ENCODE measurements around the gene PKHD1.

Gene PKHD1

DNA sequence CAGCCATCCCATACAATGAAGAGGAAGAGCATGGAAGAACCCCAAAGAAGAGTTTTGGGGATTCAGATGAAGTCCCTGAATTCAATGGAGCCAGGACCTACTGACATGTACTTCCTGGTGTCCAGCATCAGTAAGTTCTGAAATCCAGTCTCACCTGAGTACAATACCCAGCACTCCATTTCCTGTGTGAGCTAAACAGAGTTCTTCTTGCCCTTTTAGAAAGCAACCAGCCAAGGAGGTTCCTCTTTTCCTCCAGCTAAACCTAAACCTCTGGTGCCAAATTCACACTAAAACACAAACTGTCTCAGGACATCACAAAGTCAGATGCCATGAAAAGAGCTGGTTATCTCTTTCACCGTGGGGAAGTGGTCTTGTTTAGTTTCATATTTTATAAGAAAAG lies 71.5 kb downstream of the PKHD1 start:
- H3K4me3 ChIP-seq (ENCODE audit: low read depth, low read length): no peak overlapping the region
- TF ChIP-seq, protein P1, sequence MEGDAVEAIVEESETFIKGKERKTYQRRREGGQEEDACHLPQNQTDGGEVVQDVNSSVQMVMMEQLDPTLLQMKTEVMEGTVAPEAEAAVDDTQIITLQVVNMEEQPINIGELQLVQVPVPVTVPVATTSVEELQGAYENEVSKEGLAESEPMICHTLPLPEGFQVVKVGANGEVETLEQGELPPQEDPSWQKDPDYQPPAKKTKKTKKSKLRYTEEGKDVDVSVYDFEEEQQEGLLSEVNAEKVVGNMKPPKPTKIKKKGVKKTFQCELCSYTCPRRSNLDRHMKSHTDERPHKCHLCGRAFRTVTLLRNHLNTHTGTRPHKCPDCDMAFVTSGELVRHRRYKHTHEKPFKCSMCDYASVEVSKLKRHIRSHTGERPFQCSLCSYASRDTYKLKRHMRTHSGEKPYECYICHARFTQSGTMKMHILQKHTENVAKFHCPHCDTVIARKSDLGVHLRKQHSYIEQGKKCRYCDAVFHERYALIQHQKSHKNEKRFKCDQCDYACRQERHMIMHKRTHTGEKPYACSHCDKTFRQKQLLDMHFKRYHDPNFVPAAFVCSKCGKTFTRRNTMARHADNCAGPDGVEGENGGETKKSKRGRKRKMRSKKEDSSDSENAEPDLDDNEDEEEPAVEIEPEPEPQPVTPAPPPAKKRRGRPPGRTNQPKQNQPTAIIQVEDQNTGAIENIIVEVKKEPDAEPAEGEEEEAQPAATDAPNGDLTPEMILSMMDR (IDR thresholded peaks at IDR 0.05; ENCODE audit: borderline replicate concordance, insufficient read depth, low read depth, low read length): no peak

DNA sequence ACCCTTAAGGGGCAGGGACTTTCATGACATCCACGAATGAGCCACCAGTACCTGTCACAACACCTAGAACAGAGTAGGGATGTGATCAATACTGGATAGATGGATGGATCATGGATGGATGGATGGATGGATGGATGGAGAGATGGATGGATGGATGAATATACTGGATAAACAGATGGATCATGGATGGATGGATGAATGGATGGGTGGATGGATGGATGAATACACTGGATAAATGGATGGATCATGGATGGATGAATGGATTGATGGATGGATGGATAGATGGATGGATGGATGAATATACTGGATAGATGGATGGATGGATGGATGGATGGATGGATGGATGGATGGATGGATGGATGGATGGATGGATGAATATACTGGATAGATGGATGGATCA lies 73.0 kb downstream of the PKHD1 start:
- TF ChIP-seq, protein P1 (IDR thresholded peaks at IDR 0.05; ENCODE audit: borderline replicate concordance, insufficient read depth, low read depth, low read length): no peak
- H3K4me3 ChIP-seq (ENCODE audit: low read depth, low read length): no peak overlapping the region

DNA sequence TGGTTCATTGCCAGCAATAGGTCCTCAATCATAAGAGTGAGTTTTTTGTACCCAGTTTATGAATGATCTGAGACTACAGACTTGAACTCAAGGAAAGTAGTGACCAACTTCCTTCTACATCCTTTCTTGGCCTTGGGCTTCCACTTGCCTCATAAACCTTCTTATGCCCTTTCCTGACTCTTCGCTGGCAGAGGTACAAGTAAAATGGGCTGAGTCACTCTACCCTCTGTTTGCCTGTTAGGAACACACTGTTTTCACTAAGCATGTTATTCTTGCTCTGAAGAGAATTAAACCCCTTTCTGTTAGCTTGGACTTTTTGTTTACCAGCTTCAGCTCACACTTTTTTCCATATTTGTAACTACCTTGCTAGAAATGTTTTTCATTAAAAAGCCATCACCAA lies 74.4 kb downstream of the PKHD1 start:
- TF ChIP-seq, protein P1 (IDR thresholded peaks at IDR 0.05; ENCODE audit: borderline replicate concordance, insufficient read depth, low read depth, low read length): no peak
- H3K4me3 ChIP-seq (ENCODE audit: low read depth, low read length): no peak overlapping the region

DNA sequence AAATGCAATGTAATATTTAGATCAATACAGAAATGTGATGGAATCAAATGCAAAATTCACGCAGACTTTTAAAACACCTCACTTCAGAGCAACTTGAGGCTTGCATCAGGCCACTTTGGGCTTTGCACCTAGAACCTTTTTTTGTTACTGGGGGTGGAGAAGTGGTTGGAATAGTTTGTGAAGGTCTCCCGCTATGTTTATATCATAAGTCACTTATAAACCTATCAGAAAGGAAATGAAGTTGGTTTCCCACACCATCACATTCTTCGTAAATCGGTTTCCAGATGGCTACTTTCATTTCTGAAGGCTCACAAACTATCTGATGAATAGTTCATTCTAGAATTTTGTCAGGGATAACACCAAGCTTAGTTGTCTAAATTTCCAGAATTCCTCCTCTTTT lies 74.8 kb downstream of the PKHD1 start:
- TF ChIP-seq, protein P1 (IDR thresholded peaks at IDR 0.05; ENCODE audit: borderline replicate concordance, insufficient read depth, low read depth, low read length): no peak
- H3K4me3 ChIP-seq (ENCODE audit: low read depth, low read length): no peak overlapping the region

DNA sequence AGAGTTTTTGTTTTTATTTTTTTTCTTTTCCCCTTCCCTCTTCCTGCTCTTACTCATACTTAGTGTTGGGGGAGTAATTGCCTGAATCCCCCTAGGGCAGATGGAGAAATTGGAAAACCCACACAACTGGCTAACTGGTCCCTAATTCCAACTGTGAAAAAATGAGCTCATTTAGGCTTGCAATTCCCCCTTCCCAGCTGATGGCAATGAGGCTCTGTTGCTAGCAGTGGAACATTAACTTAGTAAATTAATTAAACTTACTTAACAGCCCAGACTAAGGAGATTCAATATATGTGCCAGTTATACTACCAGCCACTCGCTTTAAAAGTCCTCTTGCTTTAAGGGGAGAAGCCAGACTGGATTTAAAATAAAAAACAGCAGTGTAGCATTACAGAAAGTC lies 76.6 kb downstream of the PKHD1 start:
- no peak overlapping the region for H3K4me3 ChIP-seq (ENCODE audit: low read depth, low read length)
- TF ChIP-seq, protein P1 (IDR thresholded peaks at IDR 0.05; ENCODE audit: borderline replicate concordance, insufficient read depth, low read depth, low read length): no peak

DNA sequence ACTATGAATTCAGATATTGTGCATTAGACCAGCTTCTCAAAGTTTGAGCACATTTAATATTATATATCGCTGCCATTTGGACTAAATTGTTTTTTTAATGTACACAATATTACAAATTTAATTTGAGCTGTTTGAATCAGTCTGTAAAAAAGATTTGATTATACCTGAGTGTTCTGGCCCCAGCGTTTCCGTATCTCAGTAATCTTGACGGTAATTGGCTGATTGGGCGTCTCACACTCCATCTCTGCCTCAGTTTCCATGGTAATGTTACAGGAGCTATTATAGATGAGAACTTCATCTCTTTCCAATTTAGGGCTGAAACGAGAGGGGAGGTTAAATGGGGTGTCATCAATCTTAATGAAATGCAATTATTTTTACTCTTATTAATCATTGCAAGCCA lies 77.3 kb downstream of the PKHD1 start:
- no peak overlapping the region for H3K4me3 ChIP-seq (ENCODE audit: low read depth, low read length)
- TF ChIP-seq, protein P1 (IDR thresholded peaks at IDR 0.05; ENCODE audit: borderline replicate concordance, insufficient read depth, low read depth, low read length): no peak

DNA sequence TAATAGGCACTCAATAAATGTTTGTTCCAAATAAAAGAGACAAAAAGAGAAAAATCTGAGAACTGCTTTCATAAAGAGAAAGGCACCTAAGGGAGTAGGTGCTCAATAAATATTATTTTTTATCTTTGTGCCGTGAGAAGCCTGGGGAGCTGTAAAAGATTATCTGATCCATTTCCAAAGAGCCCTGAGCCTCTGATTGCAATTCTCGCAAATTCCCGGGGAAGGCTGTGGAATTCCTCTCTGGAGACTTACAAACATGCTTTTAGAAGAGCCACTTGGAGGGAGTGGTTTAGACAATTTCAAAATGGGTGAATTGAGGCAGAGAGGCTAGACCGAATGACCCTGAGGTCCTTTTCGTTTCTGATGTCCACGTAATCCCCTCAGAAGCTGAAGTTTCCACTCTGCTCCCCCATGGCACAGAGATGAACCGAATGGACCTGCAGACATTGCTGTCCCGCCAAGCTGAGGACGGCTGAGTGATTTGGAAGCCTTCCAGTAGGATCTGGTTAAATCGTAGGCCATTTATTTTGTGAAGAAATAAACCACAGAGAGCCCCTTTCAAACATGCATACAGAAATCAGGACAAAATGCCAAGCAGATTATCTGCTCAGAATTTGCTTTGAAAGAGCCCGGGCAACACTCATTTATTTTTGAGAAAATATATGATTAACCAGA lies 77.8 kb downstream of the PKHD1 start:
- H3K4me3 ChIP-seq (ENCODE audit: low read depth, low read length): no peak overlapping the region
- TF ChIP-seq, protein P1 (IDR thresholded peaks at IDR 0.05; ENCODE audit: borderline replicate concordance, insufficient read depth, low read depth, low read length): no peak
